HG03066 (cell line): Measurements from ENCODE around the gene GLCE.
"Not testable (repeated sequence)": the region's sequence is repeated elsewhere in the genome, so short reads cannot be mapped to it uniquely, and the experiment has no call there.

Source experiments
- ATAC-seq: cut with Tn5 transposase; IDR thresholded peaks from one replicate; pipeline ENCODE4 v1.9.1; 2021; ENCODE audit warnings: low read depth; ENCODE audit not compliant: unreplicated experiment

GLCE gene

GRCh38 chr15:69158201-69158842 lies 2.1 kb upstream of the GLCE start:
- ATAC-seq = no peak

- no peak for ATAC-seq
Measured at GRCh38 chr15:69158843-69159240, 1.6 kb upstream of the GLCE start.

DNA sequence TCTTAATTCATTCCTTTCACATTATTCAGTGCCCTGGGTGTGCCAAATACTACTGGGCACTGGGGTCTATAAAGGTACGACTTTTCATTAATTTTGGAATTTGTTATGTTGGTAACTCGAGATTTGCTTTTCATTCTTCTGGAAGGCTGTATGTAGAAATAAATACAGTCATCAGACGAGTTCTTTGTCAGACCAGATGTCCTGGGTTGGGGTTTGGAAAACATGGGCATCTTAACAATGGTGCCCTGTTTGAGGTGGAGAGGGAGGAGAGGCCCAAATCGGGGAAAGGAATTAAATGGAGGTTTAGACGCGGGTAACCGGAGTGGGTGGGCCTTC lies 662 bp upstream of the GLCE start:
- ATAC-seq = no peak

DNA sequence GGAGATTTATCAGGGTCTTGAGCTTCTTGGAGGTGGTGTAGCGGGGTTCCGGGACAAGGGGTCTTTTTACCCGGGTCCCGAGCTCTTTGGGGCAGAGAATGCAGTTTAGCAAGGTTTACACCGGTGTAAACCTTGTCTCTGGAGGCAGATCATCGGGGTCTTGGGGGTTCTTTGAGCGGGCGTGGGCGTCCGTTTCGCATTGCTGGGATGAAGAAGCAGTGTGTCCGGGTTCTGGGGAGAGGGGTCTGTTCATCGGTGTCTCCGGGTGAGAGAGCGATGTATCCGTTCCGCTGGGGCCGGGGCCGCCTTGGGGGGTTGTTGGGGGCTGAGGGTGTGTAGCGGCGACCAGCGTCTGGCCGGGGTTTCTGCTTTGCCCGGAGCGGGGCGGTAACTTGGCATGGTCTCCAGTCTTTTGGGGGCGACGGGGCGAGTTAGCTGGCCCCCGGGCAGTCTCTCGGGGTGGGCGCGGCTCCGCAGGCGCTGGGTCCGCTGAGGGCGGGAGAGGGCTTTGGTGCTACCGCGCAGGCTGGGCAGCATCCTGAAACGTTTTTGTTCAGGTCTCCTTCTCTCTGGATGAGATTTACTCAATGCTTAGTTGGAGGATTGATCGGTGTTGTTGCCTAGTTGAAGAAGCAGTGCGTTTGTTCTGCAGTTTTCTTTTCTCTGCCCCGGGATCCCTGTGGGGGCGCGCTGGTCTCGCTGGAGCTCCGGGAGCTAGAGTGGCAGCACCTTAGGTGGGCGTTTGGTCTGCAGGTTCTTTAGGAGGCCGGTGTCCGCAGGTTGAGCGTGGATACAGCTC lies 843 bp downstream of the GLCE start:
- no peak for ATAC-seq

DNA sequence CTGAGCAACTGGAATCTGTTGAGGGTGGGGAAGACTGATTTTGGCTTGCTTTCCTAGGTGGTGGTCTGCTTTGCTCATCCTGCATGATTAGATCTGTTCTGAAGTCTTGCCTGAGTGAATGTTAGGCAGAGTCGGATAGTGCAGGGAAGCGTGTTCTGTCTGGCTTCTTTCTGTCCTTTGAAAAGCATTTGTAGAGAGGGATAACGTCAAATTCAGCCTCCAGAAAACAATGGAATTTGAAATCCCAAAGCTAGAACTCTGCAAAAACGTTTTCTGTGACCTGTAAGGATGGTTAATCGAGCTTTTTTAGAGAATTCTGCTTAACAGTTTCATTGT lies 1.4 kb downstream of the GLCE start:
- no peak for ATAC-seq

DNA sequence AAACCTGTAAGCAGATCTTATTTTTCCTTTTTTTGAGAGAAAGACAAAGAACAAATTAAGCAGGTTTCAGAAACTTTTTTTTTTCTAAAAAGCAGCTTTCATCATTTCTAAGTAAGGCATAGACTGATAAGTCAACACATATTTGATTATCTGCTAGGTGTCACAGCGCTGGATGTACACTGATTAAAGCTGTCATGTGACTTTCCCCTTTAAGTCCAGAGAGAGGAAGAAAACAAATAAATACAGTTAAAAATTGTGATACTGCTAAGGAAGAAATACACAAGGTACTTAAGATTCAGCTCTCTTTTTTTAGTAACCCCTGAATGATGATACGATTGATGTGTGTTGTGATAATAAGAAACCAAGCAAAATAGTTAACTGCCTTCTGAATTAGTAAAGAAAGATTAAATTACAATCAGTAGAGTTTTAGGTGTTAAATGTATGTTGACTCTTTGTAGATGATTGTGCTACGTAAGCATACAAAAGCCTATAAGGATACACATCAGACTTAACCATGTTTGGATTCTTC lies 2.8 kb downstream of the GLCE start:
- no peak for ATAC-seq

GRCh38 chr15:69164807-69165636 lies 4.6 kb downstream of the GLCE start:
- no peak for ATAC-seq

GRCh38 chr15:69165637-69166025 lies 5.2 kb downstream of the GLCE start:
- no peak for ATAC-seq

DNA sequence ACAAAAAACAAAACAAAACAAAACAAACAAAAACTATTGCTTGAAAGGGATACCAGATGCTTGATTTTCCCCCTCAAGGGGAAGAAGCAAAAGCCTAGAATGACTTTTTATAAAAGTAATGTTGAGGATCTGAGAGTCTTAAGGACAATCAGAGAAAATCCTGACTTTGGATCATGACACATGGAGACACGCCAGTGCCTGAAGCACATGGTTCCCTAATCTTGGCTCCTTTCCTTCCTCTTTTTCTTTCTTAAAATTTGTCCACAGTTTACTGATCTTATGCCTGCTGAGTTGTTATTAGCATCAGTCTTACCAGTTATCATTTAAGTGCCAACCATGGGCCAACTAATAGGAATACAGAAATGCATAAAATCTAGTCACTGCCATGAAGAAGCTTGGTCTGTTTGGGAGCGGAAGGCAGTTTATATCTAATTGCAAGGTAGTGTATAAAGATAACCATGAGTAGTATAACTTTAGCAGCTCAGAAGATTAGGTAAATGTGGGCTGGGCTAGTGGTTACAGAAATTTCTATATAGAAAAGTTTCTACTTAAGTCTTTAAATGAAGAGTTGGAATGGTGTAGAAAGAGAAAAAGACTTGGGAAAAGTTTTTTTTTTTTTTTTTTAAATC lies 6.9 kb downstream of the GLCE start:
- no peak for ATAC-seq

DNA sequence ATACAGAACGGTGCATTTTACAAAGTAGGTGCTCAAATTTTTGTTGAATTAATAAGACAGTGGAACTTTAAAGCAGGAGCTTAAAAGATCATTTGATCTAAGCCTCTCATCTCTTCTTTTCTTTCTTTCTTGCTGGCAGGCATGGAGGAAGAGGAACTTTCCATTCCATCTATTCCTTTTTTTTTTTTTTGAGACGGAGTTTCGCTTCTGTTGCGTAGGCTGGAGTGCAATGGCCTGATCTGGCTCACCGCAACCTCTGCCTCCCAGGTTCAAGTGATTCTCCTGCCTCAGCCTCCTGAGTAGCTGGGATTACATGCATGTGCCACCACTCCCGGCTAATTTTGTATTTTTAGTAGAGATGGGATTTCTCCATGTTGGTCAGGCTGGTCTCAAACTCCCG lies 7.9 kb downstream of the GLCE start:
- not testable (repeated sequence) for ATAC-seq

- not testable (repeated sequence) for ATAC-seq
Measured at GRCh38 chr15:69169540-69169939, 9.1 kb downstream of the GLCE start.

- ATAC-seq = no peak
Measured at GRCh38 chr15:69170597-69170996, 10.2 kb downstream of the GLCE start.

DNA sequence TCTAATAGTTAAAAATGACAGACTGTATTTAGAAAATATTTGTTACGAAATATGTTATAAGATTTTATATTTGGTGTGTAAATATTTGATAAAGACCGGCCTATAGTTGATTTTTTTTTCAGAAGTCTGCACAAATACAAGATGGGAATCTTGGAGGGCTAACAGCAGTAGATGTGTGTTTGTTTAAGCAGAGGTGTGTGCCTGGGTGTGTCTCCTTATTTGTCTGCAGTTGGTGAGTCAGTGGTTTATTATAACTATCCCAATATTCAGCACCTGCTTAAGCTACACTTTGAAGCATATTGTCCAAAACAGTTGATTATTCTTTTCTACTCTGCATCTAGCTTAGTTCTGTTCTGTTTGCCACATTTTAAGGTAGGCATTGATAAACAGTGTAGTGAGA lies 12.4 kb downstream of the GLCE start:
- ATAC-seq = no peak

DNA sequence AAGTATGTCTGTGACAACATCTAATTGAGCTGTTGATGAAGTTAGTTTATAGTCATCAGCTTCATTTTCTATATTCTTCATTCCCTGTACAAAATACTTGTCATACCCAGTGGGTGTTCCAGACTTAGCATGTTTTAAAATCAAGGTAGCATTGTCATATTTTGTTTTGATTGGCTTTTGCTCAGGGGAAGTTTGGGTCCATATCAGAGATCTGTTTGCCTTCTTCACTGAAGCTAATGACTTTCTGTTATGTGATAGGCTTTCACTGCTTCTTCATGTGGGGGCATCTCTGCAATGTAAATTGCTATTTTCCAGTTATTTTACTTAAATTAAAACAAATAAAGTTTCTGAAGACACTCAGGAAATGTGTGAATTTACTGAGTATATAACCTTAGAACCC lies 15.1 kb downstream of the GLCE start:
- no peak for ATAC-seq

- ATAC-seq = no peak
Measured at GRCh38 chr15:69181424-69181823, 21.0 kb downstream of the GLCE start.

- no peak for ATAC-seq
Measured at GRCh38 chr15:69185216-69185615, 24.8 kb downstream of the GLCE start.

- no peak for ATAC-seq
Measured at GRCh38 chr15:69185706-69186105, 25.3 kb downstream of the GLCE start.

DNA sequence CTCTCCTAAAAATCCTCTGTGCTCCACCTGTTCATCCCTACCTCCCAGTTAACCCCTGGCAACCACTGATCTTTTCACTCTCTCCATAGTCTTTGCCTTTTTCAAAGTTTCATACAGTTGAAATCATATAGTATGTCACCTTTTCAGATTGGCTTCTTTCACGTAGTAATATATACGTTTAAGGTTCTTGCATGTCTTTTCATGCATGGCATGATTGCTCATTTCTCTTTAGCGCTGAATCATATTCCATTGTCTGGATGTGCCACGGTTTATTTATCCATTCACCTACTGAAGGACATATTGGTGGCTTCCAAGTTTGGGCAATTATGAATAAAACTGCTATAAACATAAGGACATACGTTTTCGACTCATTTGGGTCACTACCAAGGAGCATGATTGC lies 28.7 kb downstream of the GLCE start:
- ATAC-seq = no peak

DNA sequence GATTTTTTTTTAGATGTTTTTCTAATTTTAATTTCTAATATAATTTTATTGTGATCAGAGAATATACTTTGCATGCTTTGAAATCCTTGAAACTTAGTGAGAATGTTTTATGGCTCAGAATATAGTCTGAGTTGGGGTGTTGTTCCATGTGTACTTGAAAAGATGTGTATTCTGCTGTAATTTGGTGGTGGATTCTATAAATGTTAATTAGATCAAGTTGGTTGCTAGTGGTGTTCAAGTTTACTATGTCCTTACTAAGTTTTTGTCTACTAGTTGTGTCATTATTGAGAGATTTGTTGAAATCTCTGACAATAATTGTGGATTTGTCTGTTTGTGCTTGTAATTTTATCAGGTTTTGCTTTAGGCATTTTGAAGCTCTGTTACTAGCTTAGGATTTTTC lies 29.7 kb downstream of the GLCE start:
- no peak for ATAC-seq

DNA sequence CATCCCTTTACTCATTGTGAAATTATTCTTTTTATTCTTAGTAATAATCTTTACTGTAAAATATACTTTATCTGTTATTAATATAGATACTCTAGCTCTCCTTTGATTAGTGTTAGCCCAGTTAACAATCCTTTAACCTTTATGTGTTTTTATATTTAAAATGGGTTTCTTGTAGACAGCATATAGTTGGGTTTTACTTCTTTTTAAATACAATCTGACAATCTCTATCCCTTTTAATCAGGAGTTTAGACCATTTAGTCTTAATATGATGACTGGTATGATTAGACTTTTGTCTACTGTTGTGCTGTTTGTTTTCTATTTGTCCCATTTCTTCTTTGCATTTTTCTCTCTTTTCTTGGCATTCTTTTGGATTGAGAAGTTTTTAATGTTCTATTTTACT lies 30.1 kb downstream of the GLCE start:
- no peak for ATAC-seq
